ENCODE data around the gene UVRAG. TPM values are rescaled to one million over a fixed set of nuclear protein-coding genes. Genes with fewer than 3 reads are reported as not detected.
A peak's percentile ranks its signal among the peaks of the same experiment; 100 is the strongest.

UVRAG gene
- total and polyA plus RNA-seq, 2 of the 13 experiments (the other 11 are each of a cell fraction or from before 2014, with no cell fraction given): 9.7 to 17.3 TPM

DNA sequence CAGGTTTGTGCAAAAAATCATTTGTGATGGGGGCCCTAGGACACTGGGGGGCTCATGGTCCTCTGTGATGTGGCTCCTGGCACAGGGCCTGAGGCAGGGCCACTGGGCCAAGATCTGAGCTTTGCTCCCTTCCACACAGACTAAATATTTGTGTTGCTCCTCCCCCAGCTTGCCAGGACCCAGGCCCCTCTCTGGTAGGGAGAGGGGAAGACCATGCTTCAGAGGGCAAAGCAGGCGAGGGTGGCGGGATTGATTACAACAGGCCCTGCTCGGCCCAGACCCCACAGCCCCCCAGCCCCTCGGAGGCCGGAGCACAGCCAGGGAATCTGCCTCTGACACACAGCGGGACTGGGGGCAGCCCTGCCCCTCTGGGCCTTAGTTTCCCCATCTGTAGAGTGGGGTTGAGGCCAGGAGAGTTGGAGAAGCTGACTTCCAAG lies 362.3 kb downstream of the UVRAG start (continued):
- TF ChIP-seq MTF2 (CRISPR knock-in tag; IDR thresholded peaks at IDR 0.05; ENCODE audit: borderline replicate concordance) (no peak), NCOA2 (CRISPR knock-in tag; IDR thresholded peaks at IDR 0.05) (peak; percentile 49; the same call in 1 of the 2 replicates), EEA1 (CRISPR knock-in tag; IDR thresholded peaks at IDR 0.05; ENCODE audit: borderline replicate concordance) (no peak), RFX1 (IDR thresholded peaks at IDR 0.05) (no peak), ZNF496 (CRISPR knock-in tag; IDR thresholded peaks at IDR 0.05; ENCODE audit: insufficient replicate concordance) (no peak), MATR3 (CRISPR knock-in tag; IDR thresholded peaks at IDR 0.05) (no peak), SALL1 (CRISPR knock-in tag; IDR thresholded peaks at IDR 0.05) (peak; percentile 81), ZNF562 (CRISPR knock-in tag; IDR thresholded peaks at IDR 0.05; ENCODE audit: borderline replicate concordance) (no peak), ONECUT2 (CRISPR knock-in tag; IDR thresholded peaks at IDR 0.05) (no peak), ZNF282 (IDR thresholded peaks at IDR 0.05; ENCODE audit: partially characterized antibody) (no peak), ZNF207 (IDR thresholded peaks at IDR 0.05; ENCODE audit: borderline replicate concordance) (no peak), ZNF235 (CRISPR knock-in tag; IDR thresholded peaks at IDR 0.05; ENCODE audit: borderline replicate concordance) (no peak), RORA (CRISPR knock-in tag; IDR thresholded peaks at IDR 0.05) (no peak), ZNF569 (CRISPR knock-in tag; IDR thresholded peaks at IDR 0.05; ENCODE audit: borderline replicate concordance) (no peak), ATF1 (CRISPR knock-in tag; IDR thresholded peaks at IDR 0.05) (no peak), KDM1A (CRISPR knock-in tag; IDR thresholded peaks at IDR 0.05) (no peak), ZNF547 (CRISPR knock-in tag; IDR thresholded peaks at IDR 0.05) (no peak), ZNF274 (CRISPR knock-in tag; IDR thresholded peaks at IDR 0.05) (no peak)
- TF ChIP-seq, protein P1, sequence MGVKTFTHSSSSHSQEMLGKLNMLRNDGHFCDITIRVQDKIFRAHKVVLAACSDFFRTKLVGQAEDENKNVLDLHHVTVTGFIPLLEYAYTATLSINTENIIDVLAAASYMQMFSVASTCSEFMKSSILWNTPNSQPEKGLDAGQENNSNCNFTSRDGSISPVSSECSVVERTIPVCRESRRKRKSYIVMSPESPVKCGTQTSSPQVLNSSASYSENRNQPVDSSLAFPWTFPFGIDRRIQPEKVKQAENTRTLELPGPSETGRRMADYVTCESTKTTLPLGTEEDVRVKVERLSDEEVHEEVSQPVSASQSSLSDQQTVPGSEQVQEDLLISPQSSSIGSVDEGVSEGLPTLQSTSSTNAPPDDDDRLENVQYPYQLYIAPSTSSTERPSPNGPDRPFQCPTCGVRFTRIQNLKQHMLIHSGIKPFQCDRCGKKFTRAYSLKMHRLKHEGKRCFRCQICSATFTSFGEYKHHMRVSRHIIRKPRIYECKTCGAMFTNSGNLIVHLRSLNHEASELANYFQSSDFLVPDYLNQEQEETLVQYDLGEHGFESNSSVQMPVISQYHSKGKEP (CRISPR knock-in tag; IDR thresholded peaks at IDR 0.05): no peak
- TF ChIP-seq, protein P2, sequence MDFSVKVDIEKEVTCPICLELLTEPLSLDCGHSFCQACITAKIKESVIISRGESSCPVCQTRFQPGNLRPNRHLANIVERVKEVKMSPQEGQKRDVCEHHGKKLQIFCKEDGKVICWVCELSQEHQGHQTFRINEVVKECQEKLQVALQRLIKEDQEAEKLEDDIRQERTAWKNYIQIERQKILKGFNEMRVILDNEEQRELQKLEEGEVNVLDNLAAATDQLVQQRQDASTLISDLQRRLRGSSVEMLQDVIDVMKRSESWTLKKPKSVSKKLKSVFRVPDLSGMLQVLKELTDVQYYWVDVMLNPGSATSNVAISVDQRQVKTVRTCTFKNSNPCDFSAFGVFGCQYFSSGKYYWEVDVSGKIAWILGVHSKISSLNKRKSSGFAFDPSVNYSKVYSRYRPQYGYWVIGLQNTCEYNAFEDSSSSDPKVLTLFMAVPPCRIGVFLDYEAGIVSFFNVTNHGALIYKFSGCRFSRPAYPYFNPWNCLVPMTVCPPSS (IDR thresholded peaks at IDR 0.05): no peak
- TF ChIP-seq, protein P3, sequence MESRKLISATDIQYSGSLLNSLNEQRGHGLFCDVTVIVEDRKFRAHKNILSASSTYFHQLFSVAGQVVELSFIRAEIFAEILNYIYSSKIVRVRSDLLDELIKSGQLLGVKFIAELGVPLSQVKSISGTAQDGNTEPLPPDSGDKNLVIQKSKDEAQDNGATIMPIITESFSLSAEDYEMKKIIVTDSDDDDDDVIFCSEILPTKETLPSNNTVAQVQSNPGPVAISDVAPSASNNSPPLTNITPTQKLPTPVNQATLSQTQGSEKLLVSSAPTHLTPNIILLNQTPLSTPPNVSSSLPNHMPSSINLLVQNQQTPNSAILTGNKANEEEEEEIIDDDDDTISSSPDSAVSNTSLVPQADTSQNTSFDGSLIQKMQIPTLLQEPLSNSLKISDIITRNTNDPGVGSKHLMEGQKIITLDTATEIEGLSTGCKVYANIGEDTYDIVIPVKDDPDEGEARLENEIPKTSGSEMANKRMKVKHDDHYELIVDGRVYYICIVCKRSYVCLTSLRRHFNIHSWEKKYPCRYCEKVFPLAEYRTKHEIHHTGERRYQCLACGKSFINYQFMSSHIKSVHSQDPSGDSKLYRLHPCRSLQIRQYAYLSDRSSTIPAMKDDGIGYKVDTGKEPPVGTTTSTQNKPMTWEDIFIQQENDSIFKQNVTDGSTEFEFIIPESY (CRISPR knock-in tag; IDR thresholded peaks at IDR 0.05): peak; percentile 73
- TF ChIP-seq, protein P4, sequence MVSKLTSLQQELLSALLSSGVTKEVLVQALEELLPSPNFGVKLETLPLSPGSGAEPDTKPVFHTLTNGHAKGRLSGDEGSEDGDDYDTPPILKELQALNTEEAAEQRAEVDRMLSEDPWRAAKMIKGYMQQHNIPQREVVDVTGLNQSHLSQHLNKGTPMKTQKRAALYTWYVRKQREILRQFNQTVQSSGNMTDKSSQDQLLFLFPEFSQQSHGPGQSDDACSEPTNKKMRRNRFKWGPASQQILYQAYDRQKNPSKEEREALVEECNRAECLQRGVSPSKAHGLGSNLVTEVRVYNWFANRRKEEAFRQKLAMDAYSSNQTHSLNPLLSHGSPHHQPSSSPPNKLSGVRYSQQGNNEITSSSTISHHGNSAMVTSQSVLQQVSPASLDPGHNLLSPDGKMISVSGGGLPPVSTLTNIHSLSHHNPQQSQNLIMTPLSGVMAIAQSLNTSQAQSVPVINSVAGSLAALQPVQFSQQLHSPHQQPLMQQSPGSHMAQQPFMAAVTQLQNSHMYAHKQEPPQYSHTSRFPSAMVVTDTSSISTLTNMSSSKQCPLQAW (CRISPR knock-in tag; IDR thresholded peaks at IDR 0.05): no peak
- TF ChIP-seq, protein P5, sequence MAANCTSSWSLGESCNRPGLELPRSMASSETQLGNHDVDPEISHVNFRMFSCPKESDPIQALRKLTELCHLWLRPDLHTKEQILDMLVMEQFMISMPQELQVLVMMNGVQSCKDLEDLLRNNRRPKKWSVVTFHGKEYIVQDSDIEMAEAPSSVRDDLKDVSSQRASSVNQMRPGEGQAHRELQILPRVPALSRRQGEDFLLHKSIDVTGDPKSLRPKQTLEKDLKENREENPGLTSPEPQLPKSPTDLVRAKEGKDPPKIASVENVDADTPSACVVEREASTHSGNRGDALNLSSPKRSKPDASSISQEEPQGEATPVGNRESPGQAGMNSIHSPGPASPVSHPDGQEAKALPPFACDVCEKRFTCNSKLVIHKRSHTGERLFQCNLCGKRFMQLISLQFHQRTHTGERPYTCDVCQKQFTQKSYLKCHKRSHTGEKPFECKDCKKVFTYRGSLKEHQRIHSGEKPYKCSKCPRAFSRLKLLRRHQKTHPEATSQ (CRISPR knock-in tag; IDR thresholded peaks at IDR 0.05; ENCODE audit: borderline replicate concordance): no peak
- TF ChIP-seq, protein P6, sequence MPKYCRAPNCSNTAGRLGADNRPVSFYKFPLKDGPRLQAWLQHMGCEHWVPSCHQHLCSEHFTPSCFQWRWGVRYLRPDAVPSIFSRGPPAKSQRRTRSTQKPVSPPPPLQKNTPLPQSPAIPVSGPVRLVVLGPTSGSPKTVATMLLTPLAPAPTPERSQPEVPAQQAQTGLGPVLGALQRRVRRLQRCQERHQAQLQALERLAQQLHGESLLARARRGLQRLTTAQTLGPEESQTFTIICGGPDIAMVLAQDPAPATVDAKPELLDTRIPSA (CRISPR knock-in tag; IDR thresholded peaks at IDR 0.05; ENCODE audit: borderline replicate concordance): no peak

All from HepG2 (cell line).